ENCODE results near the gene ARHGAP42. TPM values are rescaled to one million over a fixed set of nuclear protein-coding genes. Genes with fewer than 3 reads are reported as not detected.

The ARHGAP42 gene
- total RNA-seq, 1 experiment from 2014 or later = 7.1 TPM

- Histone ChIP-seq H3K4me3 (ENCODE audit: low read depth in 2 of 2, low read length in 2 of 2) (no peak overlapping the region), H3K36me3 (ENCODE audit: control insufficient read depth, insufficient read depth, low read length) (no peaks in the 10 kb centered on the region), H3K27ac (ENCODE audit: low read length) (peak overlapping the region; percentile 23; the same call in 1 of the 2 replicates), H3K9me3 (ENCODE audit: control insufficient read depth, insufficient read depth, low read depth, low read length) (no peaks in the 10 kb centered on the region), H3K27me3 (ENCODE audit: control insufficient read depth, insufficient read depth, low read length) (no peaks in the 10 kb centered on the region), H3K4me1 (ENCODE audit: control insufficient read depth, insufficient read depth, low read length) (peaks cover 17% of the 10 kb centered on the region)
- peak; percentile 69 for ATAC-seq
- intact Hi-C loops (cut with micrococcal nuclease; ENCODE audit: unreplicated experiment) (no loop called here), in situ Hi-C loops (cut with HindIII; ENCODE audit: low pct_unique_long_range_greater_than_20kb, low sequenced_read_pairs) (no loop called here)
- ChIA-PET POLR2A (no interaction called here), CTCF (no interaction called here)
- DNase-seq (ENCODE audit: low read depth, low spot score) = no peak
- no TSS peak for BruUV-seq (replicated peaks)
- no peak for TF ChIP-seq REST (IDR thresholded peaks at IDR 0.05; ENCODE audit: insufficient read depth in 1 of 2, low read depth in 2 of 2, low read length in 1 of 2)
- TF ChIP-seq SIN3A (IDR thresholded peaks at IDR 0.05; ENCODE audit: borderline replicate concordance, insufficient read depth, low read depth, low read length) = no peak
- TF ChIP-seq TCF7L2 (IDR thresholded peaks at IDR 0.05; ENCODE audit: low read depth, low read length) = no peak
- TF ChIP-seq POLR2AphosphoS5 (IDR thresholded peaks at IDR 0.05; ENCODE audit: low read depth, low read length) = no peak
- no peak for TF ChIP-seq CTCF (IDR thresholded peaks at IDR 0.05)
Measured at GRCh38 chr11:100719362-100719761, 32.3 kb downstream of the ARHGAP42 start.

GRCh38 chr11:100719809-100720221 lies 32.7 kb downstream of the ARHGAP42 start:
- ChIA-PET CTCF (no interaction called here), POLR2A (no interaction called here)
- intact Hi-C loops (cut with micrococcal nuclease; ENCODE audit: unreplicated experiment) = no loop called here
- Histone ChIP-seq H3K36me3 (ENCODE audit: control insufficient read depth, insufficient read depth, low read length) (no peaks in the 10 kb centered on the region), H3K27ac (ENCODE audit: low read length) (peak overlapping the region; percentile 23), H3K27me3 (ENCODE audit: control insufficient read depth, insufficient read depth, low read length) (no peaks in the 10 kb centered on the region), H3K4me3 (ENCODE audit: low read depth in 2 of 2, low read length in 2 of 2) (no peak overlapping the region), H3K4me1 (ENCODE audit: control insufficient read depth, insufficient read depth, low read length) (peaks cover 17% of the 10 kb centered on the region), H3K9me3 (ENCODE audit: control insufficient read depth, insufficient read depth, low read depth, low read length) (no peaks in the 10 kb centered on the region)
- in situ Hi-C loops (cut with HindIII; ENCODE audit: low pct_unique_long_range_greater_than_20kb, low sequenced_read_pairs) = no loop called here
- no TSS peak for BruUV-seq (replicated peaks)
- DNase-seq (ENCODE audit: low read depth, low spot score) = no peak
- TF ChIP-seq CTCF (IDR thresholded peaks at IDR 0.05) = no peak
- no peak for TF ChIP-seq REST (IDR thresholded peaks at IDR 0.05; ENCODE audit: insufficient read depth in 1 of 2, low read depth in 2 of 2, low read length in 1 of 2)
- TF ChIP-seq SIN3A (IDR thresholded peaks at IDR 0.05; ENCODE audit: borderline replicate concordance, insufficient read depth, low read depth, low read length) = no peak
- no peak for TF ChIP-seq POLR2AphosphoS5 (IDR thresholded peaks at IDR 0.05; ENCODE audit: low read depth, low read length)
- TF ChIP-seq TCF7L2 (IDR thresholded peaks at IDR 0.05; ENCODE audit: low read depth, low read length) = no peak
- peak; percentile 91 for ATAC-seq

Measured in Panc1 (cell line).